KMS-11 (cell line): ENCODE results near the gene CCDC73.

ENCODE experiments used
- H2AFZ ChIP-seq: fragments of 200-600 bp; sonication (generic); 2 replicates; pipeline ENCODE4 v1.6.1; 2016; ENCODE audit warnings: antibody characterized with exemption, mixed run types, low read depth
- H3K27ac ChIP-seq: fragments of 200-600 bp; sonication (generic); 2 replicates; pipeline ENCODE4 v1.6.1; 2016; ENCODE audit warnings: mild to moderate bottlenecking, mixed run types
- H3K27me3 ChIP-seq: fragments of 200-600 bp; sonication (generic); 2 replicates; pipeline ENCODE4 v1.6.1; 2017; ENCODE audit warnings: mild to moderate bottlenecking, low read depth, mixed run types, moderate library complexity; ENCODE audit not compliant: insufficient read depth
- H3K36me3 ChIP-seq: fragments of 200-600 bp; sonication (generic); 2 replicates; pipeline ENCODE4 v1.6.1; 2017; ENCODE audit warnings: mild to moderate bottlenecking, mixed run types; ENCODE audit not compliant: insufficient read depth
- H3K4me1 ChIP-seq: fragments of 200-600 bp; sonication (generic); 2 replicates; pipeline ENCODE4 v1.6.1; 2016; ENCODE audit warnings: mild to moderate bottlenecking, low read depth, mixed run types; ENCODE audit not compliant: poor library complexity, severe bottlenecking
- H3K4me2 ChIP-seq: fragments of 200-600 bp; sonication (generic); 2 replicates; pipeline ENCODE4 v1.7.0; 2016; ENCODE audit warnings: mild to moderate bottlenecking, mixed run types
- H3K4me3 ChIP-seq: fragments of 200-600 bp; sonication (generic); IDR thresholded peaks from 2 replicates; pipeline ENCODE4 v1.6.1; 2017; ENCODE audit warnings: low read depth, low read length, mixed read lengths; ENCODE audit not compliant: insufficient read depth
- H3K79me2 ChIP-seq: fragments of 200-600 bp; sonication (generic); 2 replicates; pipeline ENCODE4 v1.6.1; 2016; ENCODE audit warnings: low read depth, mixed run types; ENCODE audit not compliant: insufficient read depth
- H3K9ac ChIP-seq: fragments of 200-600 bp; sonication (generic); 2 replicates; pipeline ENCODE4 v1.6.1; 2016; ENCODE audit warnings: mild to moderate bottlenecking, mixed run types
- H4K20me1 ChIP-seq: fragments of 200-600 bp; sonication (generic); 2 replicates; pipeline ENCODE4 v1.6.1; 2016; ENCODE audit warnings: mild to moderate bottlenecking, mixed run types; ENCODE audit not compliant: insufficient read depth
- CTCF ChIP-seq: fragments of 200-600 bp; sonication (generic); conservative IDR thresholded peaks from 2 replicates; pipeline ENCODE4 v1.6.1; 2017; ENCODE audit warnings: low read depth, mild to moderate bottlenecking, antibody characterized with exemption, low read length, moderate library complexity, mixed read lengths

The CCDC73 gene

GRCh38 chr11:32794439-32794838 lies at the start of gene CCDC73:
CCDC73 (minus strand) TSS chr11:32794662; CDS start chr11:32760243, 34,419 bp downstream.
- Histone ChIP-seq H3K27me3 (no peaks in the 10 kb centered on the region), H3K27ac (no peak within 1 kb of the TSS), H3K4me3 (no peak within 1 kb of the TSS), H3K9ac (no peak within 1 kb of the TSS), H3K79me2 (no peaks in the 10 kb centered on the region), H3K4me1 (peaks cover 5% of the 10 kb centered on the region), H3K4me2 (no peak within 1 kb of the TSS), H2AFZ (no peak within 1 kb of the TSS), H4K20me1 (no peaks in the 10 kb centered on the region), H3K36me3 (no peaks in the 10 kb centered on the region)
- no peak for TF ChIP-seq CTCF

- no peaks in the 10 kb centered on the region for H3K27me3 ChIP-seq
- H3K9ac ChIP-seq: no peak overlapping the region
- H3K27ac ChIP-seq: no peak overlapping the region
- no peak overlapping the region for H3K4me3 ChIP-seq
- H2AFZ ChIP-seq: no peak overlapping the region
- H4K20me1 ChIP-seq: no peaks in the 10 kb centered on the region
- H3K4me2 ChIP-seq: no peak overlapping the region
- H3K79me2 ChIP-seq: no peaks in the 10 kb centered on the region
- H3K4me1 ChIP-seq: no peaks in the 10 kb centered on the region
- no peaks in the 10 kb centered on the region for H3K36me3 ChIP-seq
- TF ChIP-seq CTCF: no peak
Observed at GRCh38 chr11:32843544-32843943, 49.1 kb upstream of the CCDC73 start.

- Histone ChIP-seq H3K4me1 (no peaks in the 10 kb centered on the region), H3K4me2 (no peak overlapping the region), H3K4me3 (no peak overlapping the region), H2AFZ (no peak overlapping the region), H3K27ac (no peak overlapping the region), H3K36me3 (no peaks in the 10 kb centered on the region), H3K27me3 (no peaks in the 10 kb centered on the region), H4K20me1 (no peaks in the 10 kb centered on the region), H3K9ac (no peak overlapping the region), H3K79me2 (no peaks in the 10 kb centered on the region)
- TF ChIP-seq CTCF: no peak
Observed at GRCh38 chr11:32840587-32840986, 46.1 kb upstream of the CCDC73 start.

GRCh38 chr11:32839308-32839707 lies 44.8 kb upstream of the CCDC73 start:
- no peak for TF ChIP-seq CTCF
- H3K4me3 ChIP-seq: no peak overlapping the region
- H3K4me1 ChIP-seq: no peaks in the 10 kb centered on the region
- no peaks in the 10 kb centered on the region for H3K27me3 ChIP-seq
- no peaks in the 10 kb centered on the region for H3K79me2 ChIP-seq
- H3K27ac ChIP-seq: no peak overlapping the region
- H2AFZ ChIP-seq: no peak overlapping the region
- no peaks in the 10 kb centered on the region for H3K36me3 ChIP-seq
- no peaks in the 10 kb centered on the region for H4K20me1 ChIP-seq
- H3K4me2 ChIP-seq: no peak overlapping the region
- no peak overlapping the region for H3K9ac ChIP-seq
